NT2/D1 (cell line): ENCODE measurements around the gene CACNA1G.

Experiments
- DNase-seq: peaks from one replicate; pipeline ENCODE4 v3.0.0-alpha.2; 2011; ENCODE audit warnings: low read depth, low spot score
- H3K27me3 ChIP-seq: 2 replicates; pipeline ENCODE4 v1.6.0; 2011; ENCODE audit warnings: mild to moderate bottlenecking; ENCODE audit not compliant: insufficient read length, insufficient read depth
- H3K36me3 ChIP-seq: 2 replicates; pipeline ENCODE4 v1.6.1; 2011; ENCODE audit warnings: mild to moderate bottlenecking, low read length, mixed read lengths; ENCODE audit not compliant: insufficient read depth, insufficient read length
- H3K4me1 ChIP-seq: 2 replicates; pipeline ENCODE4 v1.5.1; 2011; ENCODE audit not compliant: insufficient read depth, insufficient read length
- H3K4me3 ChIP-seq: 2 replicates; pipeline ENCODE4 v1.5.1; 2011; ENCODE audit warnings: low read depth; ENCODE audit not compliant: insufficient read length
- H3K9ac ChIP-seq: 2 replicates; pipeline ENCODE4 v1.6.0; 2011; ENCODE audit warnings: low read depth; ENCODE audit not compliant: insufficient read length
- H3K9me3 ChIP-seq: 2 replicates; pipeline ENCODE4 v1.5.1; 2011; ENCODE audit warnings: mild to moderate bottlenecking, low read length; ENCODE audit not compliant: insufficient read depth
- SUZ12 ChIP-seq: IDR thresholded peaks from 2 replicates; pipeline ENCODE4 v1.6.1; 2011; ENCODE audit not compliant: insufficient read length, insufficient read depth; ENCODE audit errors: extremely low read depth
- YY1 ChIP-seq: IDR thresholded peaks from 2 replicates; pipeline ENCODE4 v1.6.1; 2011; ENCODE audit not compliant: insufficient read length, insufficient read depth
- ZNF274 ChIP-seq: IDR thresholded peaks from 2 replicates; pipeline ENCODE4 v1.6.1; 2011; ENCODE audit warnings: mild to moderate bottlenecking, low read depth, low read length

Gene CACNA1G

GRCh38 chr17:50620237-50620636 lies 59.7 kb downstream of the CACNA1G start:
- Histone ChIP-seq H3K4me1 (peaks cover 25% of the 10 kb centered on the region), H3K9me3 (no peaks in the 10 kb centered on the region), H3K4me3 (no peak overlapping the region), H3K27me3 (no peaks in the 10 kb centered on the region), H3K36me3 (no peaks in the 10 kb centered on the region), H3K9ac (no peak overlapping the region)
- DNase-seq = no peak
- TF ChIP-seq YY1 (no peak), ZNF274 (no peak), SUZ12 (no peak)

- Histone ChIP-seq H3K9ac (no peak overlapping the region), H3K4me3 (no peak overlapping the region), H3K36me3 (no peaks in the 10 kb centered on the region), H3K27me3 (no peaks in the 10 kb centered on the region), H3K4me1 (peaks cover 28% of the 10 kb centered on the region), H3K9me3 (no peaks in the 10 kb centered on the region)
- DNase-seq = no peak
- no peak for TF ChIP-seq YY1
These were observed 60.3 kb downstream of the CACNA1G start for GRCh38 chr17:50620858-50621257.

- no peak for DNase-seq
- Histone ChIP-seq H3K4me1 (peaks cover 34% of the 10 kb centered on the region), H3K27me3 (no peaks in the 10 kb centered on the region), H3K9me3 (no peaks in the 10 kb centered on the region), H3K4me3 (no peak overlapping the region), H3K9ac (peak overlapping the region; percentile 46), H3K36me3 (no peaks in the 10 kb centered on the region)
- no peak for TF ChIP-seq ZNF274
- TF ChIP-seq YY1 = no peak
These were observed 61.1 kb downstream of the CACNA1G start for GRCh38 chr17:50621574-50622031.

- Histone ChIP-seq H3K9me3 (no peaks in the 10 kb centered on the region), H3K4me1 (peaks cover 50% of the 10 kb centered on the region), H3K27me3 (no peaks in the 10 kb centered on the region), H3K36me3 (no peaks in the 10 kb centered on the region), H3K4me3 (no peak overlapping the region), H3K9ac (no peak overlapping the region)
- DNase-seq = no peak
- TF ChIP-seq SUZ12 (no peak), YY1 (no peak), ZNF274 (no peak)
These were observed 63.9 kb downstream of the CACNA1G start for GRCh38 chr17:50624321-50624934.

GRCh38 chr17:50625032-50625871 lies 64.7 kb downstream of the CACNA1G start:
- DNase-seq = no peak
- H3K9me3 ChIP-seq = no peaks in the 10 kb centered on the region
- H3K36me3 ChIP-seq = no peaks in the 10 kb centered on the region
- H3K27me3 ChIP-seq = no peaks in the 10 kb centered on the region
- H3K9ac ChIP-seq = peak overlapping the region; percentile 42
- peaks cover 49% of the 10 kb centered on the region for H3K4me1 ChIP-seq
- TF ChIP-seq SUZ12 = no peak
- TF ChIP-seq YY1 = no peak
- TF ChIP-seq ZNF274 = no peak
- H3K4me3 ChIP-seq = no peak overlapping the region

- H3K9ac ChIP-seq = peak overlapping the region; percentile 42
- no peak overlapping the region for H3K4me3 ChIP-seq
- TF ChIP-seq SUZ12 (no peak), ZNF274 (no peak), YY1 (no peak)
- peak; percentile 60 for DNase-seq
- no peaks in the 10 kb centered on the region for H3K9me3 ChIP-seq
- H3K27me3 ChIP-seq = peaks cover 3% of the 10 kb centered on the region
- H3K4me1 ChIP-seq = peaks cover 48% of the 10 kb centered on the region
- no peaks in the 10 kb centered on the region for H3K36me3 ChIP-seq
These were observed 65.6 kb downstream of the CACNA1G start for GRCh38 chr17:50626037-50626574.

- Histone ChIP-seq H3K9ac (no peak overlapping the region), H3K36me3 (no peaks in the 10 kb centered on the region), H3K27me3 (peaks cover 10% of the 10 kb centered on the region), H3K4me1 (peaks cover 41% of the 10 kb centered on the region), H3K9me3 (no peaks in the 10 kb centered on the region), H3K4me3 (no peak overlapping the region)
- DNase-seq = no peak
- no peak for TF ChIP-seq YY1
- TF ChIP-seq SUZ12 = no peak
These were observed 66.7 kb downstream of the CACNA1G start for GRCh38 chr17:50627036-50627781.
